Lower leg skin (tissue), 3 donors: ENCODE measurements around the gene TMEM115.

Experiments
- CTCF ChIP-seq, 3 donors: fragments of 450-650 bp; IDR thresholded peaks; one replicate each; pipeline ENCODE4 v1.5.1; 2016; ENCODE audit warnings: antibody characterized with exemption in 3 of 3, mild to moderate bottlenecking in 3 of 3, moderate library complexity in 2 of 3
- POLR2A ChIP-seq, 2 donors: fragments of 450-650 bp; IDR thresholded peaks; one replicate each; pipeline ENCODE4 v1.6.1; 2016 to 2017; ENCODE audit warnings: antibody characterized with exemption in 2 of 2, mild to moderate bottlenecking in 1 of 2, moderate library complexity in 1 of 2

GRCh38 chr3:50354850-50355249, 4.5 kb downstream of the TMEM115 start:
- TF ChIP-seq CTCF (IDR thresholded peaks at IDR 0.05) (no peak), POLR2A (IDR thresholded peaks at IDR 0.05) (no peak)
